WI38 (cell line): Measurements from ENCODE around the gene PPP2R5D.
A peak's percentile ranks its signal among the peaks of the same experiment; 100 is the strongest.

Source experiments
- H3K4me3 ChIP-seq: 2 replicates; pipeline ENCODE4 v1.5.1; 2011; ENCODE audit warnings: low read depth, mild to moderate bottlenecking, control low read depth, low read length
- CTCF ChIP-seq: IDR thresholded peaks from 2 replicates; pipeline ENCODE4 v1.5.1; 2012; ENCODE audit warnings: low read depth, mild to moderate bottlenecking, control low read depth, low read length

The PPP2R5D gene

GRCh38 chr6:42963855-42964605, 20.3 kb upstream of the PPP2R5D start:
- no peak overlapping the region for H3K4me3 ChIP-seq
- TF ChIP-seq CTCF = peak; percentile 40

GRCh38 chr6:42966571-42966970, 17.8 kb upstream of the PPP2R5D start:
- no peak overlapping the region for H3K4me3 ChIP-seq
- TF ChIP-seq CTCF = no peak

- no peak for TF ChIP-seq CTCF
- H3K4me3 ChIP-seq = no peak overlapping the region
Observed at GRCh38 chr6:42967228-42967627, 17.1 kb upstream of the PPP2R5D start.

GRCh38 chr6:42968126-42968701, 16.2 kb upstream of the PPP2R5D start:
- no peak for TF ChIP-seq CTCF
- no peak overlapping the region for H3K4me3 ChIP-seq

- TF ChIP-seq CTCF = no peak
- H3K4me3 ChIP-seq = no peak overlapping the region
Observed at GRCh38 chr6:42968783-42969182, 15.6 kb upstream of the PPP2R5D start.

GRCh38 chr6:42969431-42969830, 14.9 kb upstream of the PPP2R5D start:
- no peak for TF ChIP-seq CTCF
- no peak overlapping the region for H3K4me3 ChIP-seq

- TF ChIP-seq CTCF = no peak
- H3K4me3 ChIP-seq = no peak overlapping the region
Observed at GRCh38 chr6:42969934-42970333, 14.4 kb upstream of the PPP2R5D start.
